Upper lobe of right lung (tissue), 1 donor: ENCODE results near the gene MXRA7. TPM values are rescaled to one million over a fixed set of nuclear protein-coding genes. Genes with fewer than 3 reads are reported as not detected.
A peak's percentile ranks its signal among the peaks of the same experiment; 100 is the strongest.
"Not testable (repeated sequence)": the region's sequence is repeated elsewhere in the genome, so short reads cannot be mapped to it uniquely, and the experiment has no call there.

Experiments
- ATAC-seq: fragments of 200-7000 bp; cut with Tn5 transposase; one replicate; pipeline ENCODE4 v1.9.1; 2020; ENCODE audit warnings: mild to moderate bottlenecking, moderate library complexity
- DNase-seq: peaks from one replicate; pipeline ENCODE4 v3.0.0-alpha.2; 2020
- H3K27ac ChIP-seq: fragments of 200-600 bp; one replicate; pipeline ENCODE4 v1.8.0; 2022
- H3K27me3 ChIP-seq: fragments of 200-600 bp; one replicate; pipeline ENCODE4 v1.8.0; 2022; ENCODE audit warnings: mild to moderate bottlenecking
- H3K36me3 ChIP-seq: fragments of 200-600 bp; one replicate; pipeline ENCODE4 v1.8.0; 2022
- H3K4me1 ChIP-seq: fragments of 200-600 bp; one replicate; pipeline ENCODE4 v1.8.0; 2022
- H3K4me3 ChIP-seq: fragments of 200-600 bp; one replicate; pipeline ENCODE4 v1.8.0; 2022; ENCODE audit warnings: mild to moderate bottlenecking
- H3K9me3 ChIP-seq: fragments of 200-600 bp; one replicate; pipeline ENCODE4 v1.8.0; 2022
- intact Hi-C: fragments of 100-400 bp; cut with DNase I; formaldehyde crosslinking; loops from one replicate; pipeline ENCODE4 v1.11.0; 2022
- total RNA-seq: library from RNA; stranded (reverse); fragmentation: NEBNext Ultra II Directional; extraction: Animal tissue kit (Norgen Biotek cat#: 25700); gene quantifications from one replicate; pipeline ENCODE4 v1.2.1, GENCODE V29; 2021
- TF ChIP-seq, protein P1 (sequence below): fragments of 200-600 bp; IDR thresholded peaks from one replicate; pipeline ENCODE4 v1.8.0; 2022; ENCODE audit warnings: antibody characterized with exemption
- donor health status: DM: no; HTN: yes; CAD: no; lungs with severe emphysema.

The MXRA7 gene
- total RNA-seq, 1 donor from 2014 or later: 159 TPM

DNA sequence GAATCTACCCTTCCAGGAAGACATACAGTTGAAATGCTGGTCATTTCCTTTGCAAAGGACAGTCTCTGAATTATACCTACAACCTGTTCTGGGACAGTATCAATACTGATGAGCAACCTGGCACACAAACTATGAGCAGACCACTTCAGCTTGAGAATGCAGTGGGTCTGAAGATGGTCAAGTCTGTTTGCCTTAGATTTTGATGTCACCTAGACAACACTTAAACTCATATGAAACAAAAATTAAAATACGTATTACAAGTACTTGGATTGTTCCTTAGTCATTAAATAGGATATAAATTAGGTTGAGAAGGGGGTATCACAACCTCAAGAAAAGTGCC, 22.8 kb upstream of the MXRA7 start:
- no peak for DNase-seq
- peaks cover 54% of the 10 kb centered on the region for H3K36me3 ChIP-seq
- peaks cover 51% of the 10 kb centered on the region for H3K4me1 ChIP-seq
- H3K9me3 ChIP-seq: no peaks in the 10 kb centered on the region
- H3K27me3 ChIP-seq: no peaks in the 10 kb centered on the region
- H3K4me3 ChIP-seq: no peak overlapping the region
- H3K27ac ChIP-seq: no peak overlapping the region
- no peak for ATAC-seq
- intact Hi-C loops: no loop called here
- TF ChIP-seq, protein P1, sequence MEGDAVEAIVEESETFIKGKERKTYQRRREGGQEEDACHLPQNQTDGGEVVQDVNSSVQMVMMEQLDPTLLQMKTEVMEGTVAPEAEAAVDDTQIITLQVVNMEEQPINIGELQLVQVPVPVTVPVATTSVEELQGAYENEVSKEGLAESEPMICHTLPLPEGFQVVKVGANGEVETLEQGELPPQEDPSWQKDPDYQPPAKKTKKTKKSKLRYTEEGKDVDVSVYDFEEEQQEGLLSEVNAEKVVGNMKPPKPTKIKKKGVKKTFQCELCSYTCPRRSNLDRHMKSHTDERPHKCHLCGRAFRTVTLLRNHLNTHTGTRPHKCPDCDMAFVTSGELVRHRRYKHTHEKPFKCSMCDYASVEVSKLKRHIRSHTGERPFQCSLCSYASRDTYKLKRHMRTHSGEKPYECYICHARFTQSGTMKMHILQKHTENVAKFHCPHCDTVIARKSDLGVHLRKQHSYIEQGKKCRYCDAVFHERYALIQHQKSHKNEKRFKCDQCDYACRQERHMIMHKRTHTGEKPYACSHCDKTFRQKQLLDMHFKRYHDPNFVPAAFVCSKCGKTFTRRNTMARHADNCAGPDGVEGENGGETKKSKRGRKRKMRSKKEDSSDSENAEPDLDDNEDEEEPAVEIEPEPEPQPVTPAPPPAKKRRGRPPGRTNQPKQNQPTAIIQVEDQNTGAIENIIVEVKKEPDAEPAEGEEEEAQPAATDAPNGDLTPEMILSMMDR: no peak

DNA sequence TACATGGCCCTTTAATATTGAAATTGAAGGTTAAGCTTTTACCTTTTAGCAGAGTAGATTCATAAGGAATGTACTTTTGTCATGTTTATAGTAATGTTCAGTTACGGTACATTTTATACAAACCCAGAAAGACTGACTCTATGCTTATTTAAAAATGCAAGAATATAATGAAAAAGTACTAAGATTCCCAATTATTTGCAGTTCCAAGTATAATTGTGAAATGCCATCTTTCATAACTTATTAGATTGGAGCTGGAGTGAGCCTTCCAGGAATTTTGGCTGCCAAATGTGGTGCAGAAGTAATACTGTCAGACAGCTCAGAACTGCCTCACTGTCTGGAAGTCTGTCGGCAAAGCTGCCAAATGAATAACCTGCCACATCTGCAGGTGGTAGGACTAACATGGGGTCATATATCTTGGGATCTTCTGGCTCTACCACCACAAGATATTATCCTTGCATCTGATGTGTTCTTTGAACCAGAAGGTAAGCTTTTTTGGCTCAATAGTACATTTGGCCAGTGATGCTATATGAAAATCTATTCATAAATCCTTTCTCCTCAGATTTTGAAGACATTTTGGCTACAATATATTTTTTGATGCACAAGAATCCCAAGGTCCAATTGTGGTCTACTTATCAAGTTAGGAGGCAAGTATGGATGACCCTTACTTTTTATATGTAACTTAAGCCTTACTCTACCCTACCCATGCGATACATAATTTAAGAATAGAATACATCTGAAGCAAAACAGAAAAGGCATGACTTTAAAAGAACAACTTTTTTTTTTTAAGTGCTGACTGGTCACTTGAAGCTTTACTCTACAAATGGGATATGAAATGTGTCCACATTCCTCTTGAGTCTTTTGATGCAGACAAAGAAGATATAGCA, 22.2 kb upstream of the MXRA7 start:
- no peaks in the 10 kb centered on the region for H3K27me3 ChIP-seq
- ATAC-seq (no peak), DNase-seq (no peak)
- peaks cover 54% of the 10 kb centered on the region for H3K4me1 ChIP-seq
- no peak overlapping the region for H3K4me3 ChIP-seq
- H3K9me3 ChIP-seq: no peaks in the 10 kb centered on the region
- TF ChIP-seq, protein P1: no peak
- intact Hi-C loops: no loop called here
- no peak overlapping the region for H3K27ac ChIP-seq
- H3K36me3 ChIP-seq: peaks cover 54% of the 10 kb centered on the region

DNA sequence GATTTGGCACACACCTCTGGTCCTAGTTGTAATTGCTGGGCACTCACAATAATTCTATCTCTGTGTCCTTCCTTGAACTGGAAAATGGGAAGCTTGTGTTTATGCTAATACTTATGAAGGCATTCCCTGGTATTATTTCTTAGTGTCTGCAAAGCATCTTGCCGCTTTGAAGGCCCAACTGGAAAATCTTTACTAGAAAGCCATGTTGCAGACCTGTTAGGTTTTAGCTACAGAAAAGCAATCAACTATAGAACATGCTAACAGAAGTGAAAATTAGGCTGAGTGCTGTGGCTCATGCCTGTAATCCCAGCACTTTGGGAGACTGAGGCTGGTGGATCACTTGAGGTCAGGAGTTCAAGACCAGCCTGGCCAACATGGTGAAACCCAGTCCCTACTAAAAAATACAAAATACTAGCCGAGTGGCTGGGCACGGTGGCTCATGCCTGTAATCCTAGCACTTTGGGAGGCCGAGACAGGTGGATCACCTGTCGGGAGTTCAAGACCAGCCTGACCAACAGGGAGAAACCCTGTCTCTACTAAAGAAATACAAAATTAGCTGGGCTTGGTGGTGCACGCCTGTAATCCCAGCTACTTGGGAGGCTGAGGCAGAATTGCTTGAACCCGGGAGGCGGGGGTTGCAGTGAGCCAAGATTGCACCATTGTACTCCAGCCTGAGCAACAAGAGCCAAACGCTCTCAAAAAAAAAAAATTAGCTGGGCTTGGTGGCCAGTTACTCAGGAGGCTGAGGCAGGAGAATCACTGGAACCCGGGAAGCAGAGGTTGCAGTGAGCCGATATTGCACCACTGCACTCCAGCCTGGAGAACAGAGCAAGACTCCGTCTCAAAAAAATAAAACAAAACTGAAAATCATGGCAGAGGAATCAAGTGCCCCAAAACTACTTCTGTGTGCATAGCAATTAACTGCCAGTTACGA, 21.3 kb upstream of the MXRA7 start:
- H3K27me3 ChIP-seq, intact Hi-C loops, ATAC-seq, DNase-seq, H3K4me3 ChIP-seq, H3K9me3 ChIP-seq: not testable (repeated sequence)
- peaks cover 60% of the 10 kb centered on the region for H3K4me1 ChIP-seq
- H3K27ac ChIP-seq: peak overlapping the region; percentile 1
- H3K36me3 ChIP-seq: peaks cover 54% of the 10 kb centered on the region

GRCh38 chr17:76727745-76728456, 17.1 kb upstream of the MXRA7 start:
- ATAC-seq: no peak
- DNase-seq: no peak
- H3K9me3 ChIP-seq: no peaks in the 10 kb centered on the region
- peak overlapping the region; percentile 99 for H3K4me3 ChIP-seq
- no peaks in the 10 kb centered on the region for H3K27me3 ChIP-seq
- peaks cover 50% of the 10 kb centered on the region for H3K4me1 ChIP-seq
- intact Hi-C loops: no loop called here
- TF ChIP-seq, protein P1: no peak
- H3K36me3 ChIP-seq: peaks cover 47% of the 10 kb centered on the region
- H3K27ac ChIP-seq: peak overlapping the region; percentile 100

DNA sequence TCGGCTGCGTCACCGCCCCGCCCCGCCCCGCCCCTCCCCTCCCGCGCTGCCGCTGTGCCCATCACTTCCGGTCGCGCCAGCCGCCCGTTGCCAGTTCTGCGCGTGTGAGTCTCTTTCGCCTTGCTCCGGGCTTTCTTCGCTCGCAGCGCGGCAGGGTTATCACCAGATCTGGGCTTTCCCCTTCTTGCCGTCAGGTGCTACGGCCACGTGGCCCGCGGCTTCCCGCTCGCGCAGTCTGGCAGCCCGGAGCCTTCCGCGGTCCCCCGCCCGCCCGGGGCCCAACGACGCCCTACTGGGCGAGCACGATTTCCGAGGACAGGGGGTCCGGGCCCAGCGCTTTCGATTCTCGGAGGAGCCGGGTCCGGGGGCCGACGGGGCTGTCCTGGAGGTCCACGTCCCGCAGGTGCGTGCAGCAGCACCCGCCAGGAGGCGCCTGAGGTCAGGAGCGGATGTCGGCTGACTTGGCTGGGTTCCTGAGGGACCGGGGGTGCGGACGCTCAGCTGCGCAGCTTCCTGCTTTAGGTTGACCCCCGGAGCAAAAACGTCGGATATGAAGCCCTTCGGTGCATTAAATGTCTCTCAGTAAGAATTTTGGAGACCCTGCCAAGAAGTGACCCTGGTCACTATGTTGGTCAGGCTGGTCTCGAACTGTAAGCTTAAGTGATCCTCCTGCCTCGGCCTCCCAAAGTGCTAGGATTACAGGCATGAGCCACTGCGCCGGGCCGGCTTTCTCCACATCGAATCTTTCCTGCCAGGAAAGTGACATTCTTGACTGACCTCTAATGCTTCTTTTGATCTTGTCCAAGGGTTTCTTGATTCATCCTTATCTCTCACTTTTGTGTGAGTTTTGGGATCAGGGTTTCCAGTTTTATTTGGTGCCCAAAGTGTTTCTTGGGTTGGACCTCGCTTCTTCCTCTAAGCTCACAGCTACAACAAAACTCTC, 16.3 kb upstream of the MXRA7 start, which contains the start of gene METTL23:
TSS of gene METTL23 (plus strand) at position 64 of the 943 bp plus-strand sequence. CDS start 2,872 bp downstream, outside the sequence.
- intact Hi-C loops: no loop called here
- DNase-seq (peak; percentile 94), ATAC-seq (peak; percentile 73)
- Histone ChIP-seq H3K9me3 (no peaks in the 10 kb centered on the region), H3K27ac (peak within 1 kb of the TSS; percentile 100), H3K27me3 (no peaks in the 10 kb centered on the region), H3K4me1 (peaks cover 45% of the 10 kb centered on the region), H3K4me3 (peak within 1 kb of the TSS; percentile 99), H3K36me3 (peaks cover 45% of the 10 kb centered on the region)
- TF ChIP-seq, protein P1: peak; percentile 65
